Uterus (tissue), 4 donors: ENCODE measurements around the gene CPSF3. TPM values are rescaled to one million over a fixed set of nuclear protein-coding genes. Genes with fewer than 3 reads are reported as not detected.

Experiments
- DNase-seq, 2 donors: peaks; one replicate each; pipeline ENCODE4 v3.0.0-alpha.2; 2019 to 2020
- H3K27ac ChIP-seq, 2 donors: fragments of 200-600 bp; sonication (generic); 1 replicate in 1 of 2; 2 replicates in 1 of 2; pipeline ENCODE4 v1.5.1; 2016 to 2018
- H3K27me3 ChIP-seq, 2 donors: fragments of 200-600 bp; sonication (generic); one replicate each; pipeline ENCODE4 v1.5.1; 2018 to 2019; ENCODE audit warnings: control low read depth in 1 of 2
- H3K36me3 ChIP-seq, 2 donors: fragments of 200-600 bp; sonication (generic); one replicate each; pipeline ENCODE4 v1.5.1; 2019; ENCODE audit warnings: control low read depth in 1 of 2
- H3K4me1 ChIP-seq, 2 donors: fragments of 200-600 bp; sonication (generic); one replicate each; pipeline ENCODE4 v1.5.1; 2018 to 2019; ENCODE audit warnings: control low read depth in 1 of 2
- H3K4me3 ChIP-seq, 2 donors: fragments of 200-600 bp; sonication (generic); 1 replicate in 1 of 2; 2 replicates in 1 of 2; pipeline ENCODE4 v1.5.1; 2018 to 2019; ENCODE audit warnings: mild to moderate bottlenecking in 1 of 2
- H3K9me3 ChIP-seq, 2 donors: fragments of 200-600 bp; sonication (generic); one replicate each; pipeline ENCODE4 v1.5.1; 2019; ENCODE audit warnings: control low read depth in 1 of 2
- CTCF ChIP-seq, 4 experiments: fragments of 200-600 bp in 2 of 4; fragments of 450-650 bp in 2 of 4; sonication (generic) in 2 of 4; IDR thresholded peaks; one replicate each; pipeline ENCODE4 v1.5.1; 2016 to 2019; ENCODE audit warnings: antibody characterized with exemption in 4 of 4, mild to moderate bottlenecking in 2 of 4, moderate library complexity in 1 of 4
- POLR2A ChIP-seq, 2 donors: fragments of 450-650 bp; IDR thresholded peaks; one replicate each; pipeline ENCODE4 v1.6.1; 2016; ENCODE audit warnings: antibody characterized with exemption in 2 of 2, mild to moderate bottlenecking in 1 of 2, moderate library complexity in 1 of 2
- intact Hi-C: fragments of 100-400 bp; cut with DNase I; formaldehyde crosslinking; loops from one replicate; pipeline ENCODE4 v1.15.1; 2023; ENCODE audit warnings: low total_unique reads
- total RNA-seq, 4 donors: library from RNA; depleted of rRNA in 3 of 4; stranded (reverse); fragments of >200 nt in 3 of 4; gene quantifications; one replicate each; pipeline versions ENCODE4 v1.1.0 to v1.2.4, GENCODE V29; 2014 to 2023
- donor health status: DM: yes; HTN: yes; CAD: no.

The CPSF3 gene
- total RNA-seq, 4 donors from 2014 or later, result 7.2 to 45.2 (median 30.3) TPM

GRCh38 chr2:9460441-9461017 is 37.1 kb downstream of the CPSF3 start:
- Histone ChIP-seq H3K36me3 (no peaks in the 10 kb centered on the region), H3K27ac (no peak overlapping the region), H3K27me3 (no peaks in the 10 kb centered on the region), H3K4me1 (no peaks in the 10 kb centered on the region), H3K4me3 (no peak overlapping the region), H3K9me3 (no peaks in the 10 kb centered on the region)
- intact Hi-C loops, result no loop called here
- DNase-seq, result no peak
- TF ChIP-seq POLR2A (IDR thresholded peaks at IDR 0.05) (no peak), CTCF (IDR thresholded peaks at IDR 0.05) (no peak)

- intact Hi-C loops, result no loop called here
- Histone ChIP-seq H3K4me1 (no peaks in the 10 kb centered on the region), H3K27me3 (no peaks in the 10 kb centered on the region), H3K36me3 (no peaks in the 10 kb centered on the region), H3K9me3 (no peaks in the 10 kb centered on the region), H3K4me3 (no peak overlapping the region), H3K27ac (no peak overlapping the region)
- TF ChIP-seq POLR2A (IDR thresholded peaks at IDR 0.05), result no peak
- no peak for TF ChIP-seq CTCF (IDR thresholded peaks at IDR 0.05)
- no peak for DNase-seq
Measured at GRCh38 chr2:9461079-9461478, 37.6 kb downstream of the CPSF3 start.

DNA sequence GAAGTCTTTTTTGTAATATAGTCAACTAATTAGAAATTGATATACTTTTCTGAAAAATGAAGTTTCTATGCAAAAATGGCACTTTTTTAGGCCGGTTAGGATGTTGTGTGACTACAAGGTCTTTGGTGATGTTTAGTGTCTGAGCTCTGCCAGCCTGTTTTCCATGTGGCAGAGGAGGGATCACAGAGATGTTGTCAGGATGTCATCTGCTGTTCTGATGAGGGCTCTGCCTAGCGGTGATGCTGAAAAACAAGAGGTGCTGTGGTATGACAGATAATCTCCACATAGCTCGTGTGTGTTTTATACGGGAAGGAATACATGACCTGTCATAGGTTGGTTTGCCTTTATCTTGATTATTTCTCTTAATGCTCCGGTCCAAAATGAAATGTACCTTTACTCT is 38.9 kb downstream of the CPSF3 start:
- no peaks in the 10 kb centered on the region for H3K36me3 ChIP-seq
- no peak for TF ChIP-seq CTCF (IDR thresholded peaks at IDR 0.05)
- no peak for TF ChIP-seq POLR2A (IDR thresholded peaks at IDR 0.05)
- no peak for DNase-seq

GRCh38 chr2:9462886-9463697 is 39.6 kb downstream of the CPSF3 start:
- Histone ChIP-seq H3K9me3 (no peaks in the 10 kb centered on the region), H3K27ac (no peak overlapping the region), H3K36me3 (no peaks in the 10 kb centered on the region), H3K27me3 (no peaks in the 10 kb centered on the region), H3K4me1 (no peaks in the 10 kb centered on the region), H3K4me3 (no peak overlapping the region)
- intact Hi-C loops, result no loop called here
- no peak for TF ChIP-seq POLR2A (IDR thresholded peaks at IDR 0.05)
- TF ChIP-seq CTCF (IDR thresholded peaks at IDR 0.05), result no peak
- no peak for DNase-seq

More for the DNA sequence above, 38.9 kb downstream of the CPSF3 start:
- intact Hi-C loops, result no loop called here
- Histone ChIP-seq H3K27me3 (no peaks in the 10 kb centered on the region), H3K9me3 (no peaks in the 10 kb centered on the region), H3K4me3 (no peak overlapping the region), H3K4me1 (no peaks in the 10 kb centered on the region), H3K27ac (no peak overlapping the region)

GRCh38 chr2:9463698-9464034 is 40.2 kb downstream of the CPSF3 start:
- intact Hi-C loops, result no loop called here
- no peak for DNase-seq
- no peak overlapping the region for H3K27ac ChIP-seq
- no peak overlapping the region for H3K4me3 ChIP-seq
- H3K36me3 ChIP-seq, result no peaks in the 10 kb centered on the region
- no peaks in the 10 kb centered on the region for H3K9me3 ChIP-seq
- H3K27me3 ChIP-seq, result no peaks in the 10 kb centered on the region
- H3K4me1 ChIP-seq, result no peaks in the 10 kb centered on the region
- TF ChIP-seq POLR2A (IDR thresholded peaks at IDR 0.05) (no peak), CTCF (IDR thresholded peaks at IDR 0.05) (no peak)
